Activated naive CD8-positive, alpha-beta T cell (primary cell): Measurements from ENCODE around the gene UBE4A.
A peak's percentile ranks its signal among the peaks of the same experiment; 100 is the strongest.

Source experiments
- H3K27ac Mint-ChIP-seq: one replicate; pipeline ENCODE4 v1.8.0; 2021; ENCODE audit warnings: mixed read lengths
- H3K27me3 Mint-ChIP-seq: one replicate; pipeline ENCODE4 v1.8.0; 2021; ENCODE audit warnings: mixed read lengths
- H3K36me3 Mint-ChIP-seq: one replicate; pipeline ENCODE4 v1.8.0; 2021; ENCODE audit warnings: mixed read lengths
- H3K4me1 Mint-ChIP-seq: one replicate; pipeline ENCODE4 v1.8.0; 2021; ENCODE audit warnings: low read depth, mixed read lengths
- H3K4me3 Mint-ChIP-seq: one replicate; pipeline ENCODE4 v1.8.0; 2021; ENCODE audit warnings: mild to moderate bottlenecking, mixed read lengths
- H3K9me3 Mint-ChIP-seq: one replicate; pipeline ENCODE4 v1.8.0; 2021; ENCODE audit warnings: low read depth, mixed read lengths

UBE4A gene

GRCh38 chr11:118366287-118366686 lies 6.9 kb downstream of the UBE4A start:
- peaks cover 35% of the 10 kb centered on the region for H3K4me1 Mint-ChIP-seq
- H3K27ac Mint-ChIP-seq = no peak overlapping the region
- no peak overlapping the region for H3K4me3 Mint-ChIP-seq
- H3K36me3 Mint-ChIP-seq = peaks cover 8% of the 10 kb centered on the region
- H3K27me3 Mint-ChIP-seq = no peaks in the 10 kb centered on the region
- H3K9me3 Mint-ChIP-seq = no peaks in the 10 kb centered on the region

- H3K27me3 Mint-ChIP-seq = no peaks in the 10 kb centered on the region
- peaks cover 4% of the 10 kb centered on the region for H3K4me1 Mint-ChIP-seq
- no peaks in the 10 kb centered on the region for H3K9me3 Mint-ChIP-seq
- peaks cover 8% of the 10 kb centered on the region for H3K36me3 Mint-ChIP-seq
- H3K27ac Mint-ChIP-seq = no peak overlapping the region
- H3K4me3 Mint-ChIP-seq = no peak overlapping the region
Observed at GRCh38 chr11:118370774-118371173, 11.4 kb downstream of the UBE4A start.

- Mint-ChIP-seq H3K4me1 (peaks cover 2% of the 10 kb centered on the region), H3K27ac (no peak overlapping the region), H3K9me3 (no peaks in the 10 kb centered on the region), H3K4me3 (no peak overlapping the region), H3K27me3 (no peaks in the 10 kb centered on the region), H3K36me3 (peaks cover 10% of the 10 kb centered on the region)
Observed at GRCh38 chr11:118373263-118373662, 13.9 kb downstream of the UBE4A start.

DNA sequence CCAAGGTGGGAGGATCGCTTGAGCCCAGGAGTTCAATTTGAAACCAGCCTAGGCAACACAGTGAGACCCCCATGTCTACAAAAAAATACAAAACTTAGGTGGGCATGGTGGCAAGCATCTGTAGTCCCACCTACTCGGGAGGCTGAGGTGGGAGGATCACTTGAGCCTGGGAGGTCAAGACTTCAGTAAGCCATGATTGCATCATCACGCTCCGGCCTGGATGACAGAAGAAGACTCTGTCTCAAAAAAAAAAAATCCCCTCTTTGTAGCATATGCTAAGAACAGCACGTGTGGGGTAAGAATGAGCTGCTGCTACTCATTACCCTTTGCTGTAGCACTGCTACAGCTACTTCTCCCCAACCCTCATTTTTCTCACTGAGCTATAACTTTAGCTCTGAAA lies 14.5 kb downstream of the UBE4A start:
- H3K4me1 Mint-ChIP-seq = no peaks in the 10 kb centered on the region
- H3K9me3 Mint-ChIP-seq = no peaks in the 10 kb centered on the region
- H3K27me3 Mint-ChIP-seq = no peaks in the 10 kb centered on the region
- H3K27ac Mint-ChIP-seq = no peak overlapping the region
- H3K36me3 Mint-ChIP-seq = peaks cover 5% of the 10 kb centered on the region
- no peak overlapping the region for H3K4me3 Mint-ChIP-seq

- H3K27ac Mint-ChIP-seq = no peak overlapping the region
- H3K4me3 Mint-ChIP-seq = no peak overlapping the region
Observed at GRCh38 chr11:118374729-118375128, 15.3 kb downstream of the UBE4A start.

DNA sequence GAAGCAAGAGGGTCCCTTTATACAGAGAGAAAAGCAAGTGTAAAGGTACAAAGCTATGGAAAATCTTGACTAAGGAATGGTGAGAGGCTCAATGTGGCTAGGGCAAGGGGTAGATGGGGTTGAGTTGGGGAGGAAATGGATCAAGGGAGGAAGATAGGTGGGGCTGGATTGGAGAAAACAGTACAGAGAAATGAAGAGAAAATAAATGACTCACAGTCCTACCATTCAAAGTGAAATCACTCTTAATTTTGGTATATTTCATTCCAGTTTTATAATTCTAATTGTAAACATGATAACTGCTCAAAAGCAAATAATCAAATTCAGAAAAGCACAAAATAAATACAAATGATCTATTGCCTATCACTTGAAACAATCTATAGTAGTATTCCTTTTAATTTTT lies 16.6 kb downstream of the UBE4A start:
- peak overlapping the region; percentile 36 for H3K27ac Mint-ChIP-seq
- no peak overlapping the region for H3K4me3 Mint-ChIP-seq
- no peaks in the 10 kb centered on the region for H3K9me3 Mint-ChIP-seq
- no peaks in the 10 kb centered on the region for H3K4me1 Mint-ChIP-seq
- no peaks in the 10 kb centered on the region for H3K27me3 Mint-ChIP-seq
- peaks cover 5% of the 10 kb centered on the region for H3K36me3 Mint-ChIP-seq

More at GRCh38 chr11:118374729-118375128, 15.3 kb downstream of the UBE4A start:
- Mint-ChIP-seq H3K4me1 (no peaks in the 10 kb centered on the region), H3K36me3 (peaks cover 5% of the 10 kb centered on the region), H3K27me3 (no peaks in the 10 kb centered on the region), H3K9me3 (no peaks in the 10 kb centered on the region)

DNA sequence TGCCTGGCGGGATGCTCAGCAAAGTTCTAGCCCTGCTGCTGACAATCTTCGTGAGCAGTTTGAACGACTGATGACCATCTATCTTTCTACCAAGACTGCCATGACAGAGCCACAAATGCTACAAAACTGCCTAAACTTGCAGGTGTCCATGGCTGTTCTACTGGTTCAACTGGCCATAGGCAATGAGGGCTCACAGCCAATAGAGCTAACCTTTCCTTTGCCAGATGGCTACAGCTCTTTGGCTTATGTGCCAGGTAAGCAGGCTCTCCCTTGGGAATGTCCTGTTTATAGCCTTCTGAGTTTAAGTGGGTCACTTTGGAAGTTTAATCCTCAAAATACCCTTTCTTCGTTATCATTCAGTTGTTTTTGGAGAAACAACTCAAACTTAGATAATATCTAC lies 20.1 kb downstream of the UBE4A start:
- Mint-ChIP-seq H3K27me3 (no peaks in the 10 kb centered on the region), H3K4me1 (no peaks in the 10 kb centered on the region), H3K9me3 (no peaks in the 10 kb centered on the region), H3K4me3 (no peak overlapping the region), H3K27ac (no peak overlapping the region), H3K36me3 (peaks cover 7% of the 10 kb centered on the region)

GRCh38 chr11:118380571-118380970 lies 21.2 kb downstream of the UBE4A start:
- Mint-ChIP-seq H3K4me1 (no peaks in the 10 kb centered on the region), H3K27me3 (no peaks in the 10 kb centered on the region), H3K36me3 (peaks cover 10% of the 10 kb centered on the region), H3K4me3 (no peak overlapping the region), H3K9me3 (no peaks in the 10 kb centered on the region), H3K27ac (no peak overlapping the region)

DNA sequence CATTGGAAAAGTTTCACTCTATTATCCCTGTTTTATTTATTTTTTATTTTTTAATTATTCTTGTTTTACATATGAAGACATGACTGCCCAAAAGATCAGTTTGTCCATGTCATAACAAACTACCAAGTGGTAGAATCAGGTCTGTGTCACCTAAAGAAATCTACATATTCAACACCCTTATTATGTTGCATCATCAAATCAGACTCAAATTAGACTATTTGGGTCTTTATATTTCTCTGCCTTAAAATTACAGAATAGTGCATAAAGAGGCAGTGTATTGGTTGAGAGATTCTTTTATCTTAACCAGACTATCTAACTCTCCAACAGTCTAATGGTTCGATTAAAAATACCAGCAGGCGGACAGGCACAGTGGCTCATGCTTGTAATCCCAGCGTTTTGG lies 23.6 kb downstream of the UBE4A start:
- Mint-ChIP-seq H3K27ac (no peak overlapping the region), H3K4me3 (no peak overlapping the region), H3K4me1 (no peaks in the 10 kb centered on the region), H3K36me3 (peaks cover 12% of the 10 kb centered on the region), H3K9me3 (no peaks in the 10 kb centered on the region), H3K27me3 (no peaks in the 10 kb centered on the region)

DNA sequence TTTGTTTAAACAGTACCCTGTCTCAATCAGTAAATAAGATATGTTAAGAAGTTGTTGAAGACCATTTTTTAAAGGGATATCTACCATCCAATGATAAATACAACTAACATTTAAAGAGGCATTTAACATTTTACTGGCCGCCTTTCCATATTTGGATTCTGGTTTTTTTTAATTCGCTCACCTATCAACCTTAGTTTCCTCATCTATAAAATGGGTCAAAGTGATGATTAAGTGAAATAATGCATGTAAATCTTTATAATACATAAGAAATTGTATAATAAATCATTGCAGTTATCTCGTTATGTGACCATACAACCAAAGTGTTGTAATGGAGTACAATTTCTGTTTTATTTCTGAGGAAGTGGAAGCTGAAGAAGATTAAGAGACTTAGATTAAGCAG lies 24.3 kb downstream of the UBE4A start:
- H3K27ac Mint-ChIP-seq = no peak overlapping the region
- no peaks in the 10 kb centered on the region for H3K9me3 Mint-ChIP-seq
- no peaks in the 10 kb centered on the region for H3K4me1 Mint-ChIP-seq
- no peaks in the 10 kb centered on the region for H3K27me3 Mint-ChIP-seq
- peaks cover 12% of the 10 kb centered on the region for H3K36me3 Mint-ChIP-seq
- no peak overlapping the region for H3K4me3 Mint-ChIP-seq

DNA sequence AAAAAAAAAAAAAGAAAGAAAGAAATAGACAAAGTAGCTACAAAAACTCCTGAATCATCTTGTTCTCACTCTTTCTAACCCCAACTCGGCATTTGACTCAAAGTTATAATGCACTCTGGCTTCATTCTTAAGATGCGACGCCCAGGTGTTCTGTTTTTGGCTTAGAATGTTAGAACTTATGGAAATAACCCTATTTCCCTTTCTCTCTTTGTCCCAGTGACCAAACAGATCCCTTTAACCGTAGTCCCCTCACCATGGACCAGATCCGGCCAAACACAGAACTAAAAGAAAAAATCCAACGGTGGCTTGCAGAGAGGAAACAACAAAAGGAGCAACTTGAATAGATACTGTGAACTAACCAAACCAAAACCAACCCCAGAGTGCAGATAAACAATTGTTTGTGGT lies 36.7 kb downstream of the UBE4A start:
- peaks cover 9% of the 10 kb centered on the region for H3K36me3 Mint-ChIP-seq
- H3K27ac Mint-ChIP-seq = peak overlapping the region; percentile 25
- H3K4me3 Mint-ChIP-seq = no peak overlapping the region
- H3K4me1 Mint-ChIP-seq = peaks cover 33% of the 10 kb centered on the region
- H3K9me3 Mint-ChIP-seq = no peaks in the 10 kb centered on the region
- no peaks in the 10 kb centered on the region for H3K27me3 Mint-ChIP-seq

DNA sequence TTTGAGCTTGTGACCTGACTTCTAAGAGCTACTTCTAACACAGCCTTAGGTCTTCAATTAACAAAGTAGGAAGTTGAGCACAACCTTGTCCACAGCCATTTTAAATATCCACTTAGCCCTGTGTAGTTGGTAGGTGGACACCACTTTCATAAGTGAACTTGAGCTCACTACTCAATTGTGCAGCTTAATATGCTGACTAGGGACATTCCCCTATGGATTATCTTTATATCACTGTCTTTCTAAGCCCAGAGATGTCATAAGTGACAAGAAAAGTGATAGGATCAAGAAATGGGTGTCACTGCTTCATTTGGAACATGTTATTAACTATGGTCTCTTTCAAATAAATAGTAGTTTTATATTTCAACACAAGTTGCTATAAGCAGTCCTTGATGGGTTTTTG lies 38.0 kb downstream of the UBE4A start:
- Mint-ChIP-seq H3K27me3 (no peaks in the 10 kb centered on the region), H3K9me3 (no peaks in the 10 kb centered on the region), H3K4me1 (peaks cover 41% of the 10 kb centered on the region), H3K4me3 (no peak overlapping the region), H3K27ac (peak overlapping the region; percentile 54), H3K36me3 (peaks cover 11% of the 10 kb centered on the region)

GRCh38 chr11:118398791-118399559 lies 39.6 kb downstream of the UBE4A start:
- no peaks in the 10 kb centered on the region for H3K9me3 Mint-ChIP-seq
- H3K36me3 Mint-ChIP-seq = peaks cover 11% of the 10 kb centered on the region
- peaks cover 52% of the 10 kb centered on the region for H3K4me1 Mint-ChIP-seq
- no peaks in the 10 kb centered on the region for H3K27me3 Mint-ChIP-seq
- H3K4me3 Mint-ChIP-seq = peak overlapping the region; percentile 97
- H3K27ac Mint-ChIP-seq = peak overlapping the region; percentile 100

GRCh38 chr11:118401151-118401879 lies 41.9 kb downstream of the UBE4A start, which contains the start of gene ATP5MG:
Gene ATP5MG, plus strand, starts transcription at chr11:118401606. Its CDS starts 60 bp downstream, at chr11:118401666.
- H3K4me3 Mint-ChIP-seq = peak within 1 kb of the TSS; percentile 97
- H3K36me3 Mint-ChIP-seq = peaks cover 11% of the 10 kb centered on the region
- peaks cover 67% of the 10 kb centered on the region for H3K4me1 Mint-ChIP-seq
- H3K27ac Mint-ChIP-seq = peak within 1 kb of the TSS; percentile 100
- no peaks in the 10 kb centered on the region for H3K27me3 Mint-ChIP-seq
- H3K9me3 Mint-ChIP-seq = no peaks in the 10 kb centered on the region

DNA sequence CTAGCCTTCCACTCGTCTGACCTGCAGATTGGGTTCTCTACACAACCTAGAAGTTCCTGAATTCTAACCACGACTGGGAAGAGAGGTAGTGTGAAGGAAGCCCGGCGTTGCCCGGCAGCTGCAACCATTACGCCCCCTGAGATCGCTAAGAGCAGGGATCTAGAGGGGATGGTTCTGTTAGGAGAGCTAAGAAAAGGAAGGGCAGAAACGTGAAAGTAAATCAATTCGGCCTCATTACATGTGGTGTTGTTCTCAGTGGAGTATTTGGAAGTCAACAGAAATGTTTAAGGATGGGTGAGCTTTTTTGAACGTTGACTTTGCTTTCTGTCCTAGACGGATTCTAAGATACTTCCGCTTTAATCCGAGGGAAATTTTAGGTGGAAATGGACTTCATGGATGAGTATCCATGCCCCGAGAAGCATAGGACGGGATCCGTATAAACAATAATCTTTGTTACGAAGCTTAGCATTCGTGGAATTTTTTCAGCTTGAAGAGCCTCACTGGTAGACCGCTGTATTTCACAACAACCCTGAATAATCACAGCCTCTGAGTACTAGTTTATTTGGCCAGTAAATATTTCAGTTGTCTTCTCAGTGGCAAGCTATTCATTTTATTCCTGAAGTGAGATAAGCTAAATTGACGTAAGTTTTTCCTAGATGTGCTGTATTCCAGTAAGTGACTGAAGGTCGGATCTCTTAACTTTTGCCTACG lies 42.6 kb downstream of the UBE4A start:
- Mint-ChIP-seq H3K4me3 (peak overlapping the region; percentile 97), H3K9me3 (no peaks in the 10 kb centered on the region), H3K27ac (peak overlapping the region; percentile 100), H3K4me1 (peaks cover 71% of the 10 kb centered on the region), H3K36me3 (peaks cover 13% of the 10 kb centered on the region), H3K27me3 (no peaks in the 10 kb centered on the region)
